Measurements from ENCODE around the gene RASGRF1.
A peak's percentile ranks its signal among the peaks of the same experiment; 100 is the strongest.

GRCh38 chr15:78988361-78988911, 102.1 kb downstream of the RASGRF1 start:
- TF ChIP-seq POLR2A (IDR thresholded peaks at IDR 0.05) (peak; percentile 48), POLR2AphosphoS5 (IDR thresholded peaks at IDR 0.05) (peak; percentile 97)
- TF ChIP-seq, protein P1, sequence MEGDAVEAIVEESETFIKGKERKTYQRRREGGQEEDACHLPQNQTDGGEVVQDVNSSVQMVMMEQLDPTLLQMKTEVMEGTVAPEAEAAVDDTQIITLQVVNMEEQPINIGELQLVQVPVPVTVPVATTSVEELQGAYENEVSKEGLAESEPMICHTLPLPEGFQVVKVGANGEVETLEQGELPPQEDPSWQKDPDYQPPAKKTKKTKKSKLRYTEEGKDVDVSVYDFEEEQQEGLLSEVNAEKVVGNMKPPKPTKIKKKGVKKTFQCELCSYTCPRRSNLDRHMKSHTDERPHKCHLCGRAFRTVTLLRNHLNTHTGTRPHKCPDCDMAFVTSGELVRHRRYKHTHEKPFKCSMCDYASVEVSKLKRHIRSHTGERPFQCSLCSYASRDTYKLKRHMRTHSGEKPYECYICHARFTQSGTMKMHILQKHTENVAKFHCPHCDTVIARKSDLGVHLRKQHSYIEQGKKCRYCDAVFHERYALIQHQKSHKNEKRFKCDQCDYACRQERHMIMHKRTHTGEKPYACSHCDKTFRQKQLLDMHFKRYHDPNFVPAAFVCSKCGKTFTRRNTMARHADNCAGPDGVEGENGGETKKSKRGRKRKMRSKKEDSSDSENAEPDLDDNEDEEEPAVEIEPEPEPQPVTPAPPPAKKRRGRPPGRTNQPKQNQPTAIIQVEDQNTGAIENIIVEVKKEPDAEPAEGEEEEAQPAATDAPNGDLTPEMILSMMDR (IDR thresholded peaks at IDR 0.05): no peak

Measured in prostate gland (tissue), 2 donors.